Activated CD8-positive, alpha-beta memory T cell treated with anti-CD3 and anti-CD28 coated beads for 24 hours (primary cell): ENCODE data around the gene FAAP100.

Experiments used
- DNase-seq: peaks from one replicate; pipeline ENCODE4 v3.0.0-alpha.2; 2020

Gene FAAP100

GRCh38 chr17:81553018-81553615 lies 964 bp upstream of the FAAP100 start:
- DNase-seq, result peak; percentile 91

GRCh38 chr17:81551458-81552243 lies 502 bp downstream of the FAAP100 start:
- no peak for DNase-seq

GRCh38 chr17:81550830-81551457 lies 1.2 kb downstream of the FAAP100 start:
- no peak for DNase-seq

GRCh38 chr17:81550285-81550684 lies 1.9 kb downstream of the FAAP100 start:
- no peak for DNase-seq

DNA sequence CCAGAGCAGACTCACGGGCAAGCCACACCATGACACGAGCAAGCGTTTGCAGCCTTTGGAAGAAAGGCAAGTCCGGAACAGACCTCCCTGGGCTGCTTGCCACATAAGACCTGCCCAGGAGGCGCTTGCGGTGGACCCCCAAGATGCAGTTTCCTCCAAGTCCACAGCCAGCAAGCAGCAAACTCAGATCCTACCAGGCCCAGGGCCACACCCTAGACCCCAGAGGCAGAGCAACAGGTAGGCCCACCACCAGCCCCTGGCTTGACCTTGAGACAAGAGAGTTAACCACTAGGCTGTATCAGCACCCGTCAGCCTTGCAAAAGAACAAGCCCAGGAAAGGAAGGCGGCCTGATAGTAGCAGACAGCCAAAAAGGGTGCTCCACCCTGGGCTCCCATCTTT lies 2.3 kb downstream of the FAAP100 start:
- DNase-seq, result no peak

- DNase-seq, result no peak
Measured at GRCh38 chr17:81549031-81549557, 3.1 kb downstream of the FAAP100 start.

GRCh38 chr17:81547614-81547982 lies 4.6 kb downstream of the FAAP100 start:
- no peak for DNase-seq

DNA sequence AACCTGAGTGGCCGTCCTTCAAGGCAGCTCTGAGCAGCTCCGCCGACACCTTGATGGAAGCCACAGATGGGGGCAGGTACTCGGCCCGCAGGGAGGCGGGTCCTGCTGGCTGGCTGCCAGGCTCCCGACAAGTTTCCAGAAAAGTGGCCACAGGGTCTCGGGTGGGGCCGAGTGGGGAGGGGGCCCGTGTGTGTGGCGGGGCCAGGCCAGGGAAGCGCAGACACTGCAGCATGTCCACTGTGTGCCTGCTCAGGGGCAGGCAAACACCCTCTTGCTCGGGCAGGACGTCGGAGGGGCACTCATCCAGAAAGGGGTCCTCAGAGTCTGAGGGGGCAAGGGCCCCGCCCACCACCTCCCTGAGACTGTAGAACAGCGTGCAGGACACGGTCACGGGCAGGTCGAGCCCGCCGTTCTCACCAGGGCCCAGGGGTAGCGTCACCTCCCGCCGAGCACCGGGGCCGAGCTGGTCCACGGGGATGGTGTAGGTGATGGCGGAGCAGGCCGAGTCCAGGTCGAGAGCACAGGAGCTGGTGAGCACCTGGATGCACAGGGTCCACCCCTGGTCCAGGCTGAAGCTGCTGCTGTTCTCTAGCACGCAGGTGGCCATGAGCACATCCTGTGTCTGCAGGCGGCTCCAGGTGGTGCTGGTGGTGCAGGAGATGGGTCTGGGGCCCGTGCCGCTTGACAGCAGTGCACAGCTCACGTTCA lies 5.1 kb downstream of the FAAP100 start:
- no peak for DNase-seq

- no peak for DNase-seq
Measured at GRCh38 chr17:81545160-81545949, 6.8 kb downstream of the FAAP100 start.

DNA sequence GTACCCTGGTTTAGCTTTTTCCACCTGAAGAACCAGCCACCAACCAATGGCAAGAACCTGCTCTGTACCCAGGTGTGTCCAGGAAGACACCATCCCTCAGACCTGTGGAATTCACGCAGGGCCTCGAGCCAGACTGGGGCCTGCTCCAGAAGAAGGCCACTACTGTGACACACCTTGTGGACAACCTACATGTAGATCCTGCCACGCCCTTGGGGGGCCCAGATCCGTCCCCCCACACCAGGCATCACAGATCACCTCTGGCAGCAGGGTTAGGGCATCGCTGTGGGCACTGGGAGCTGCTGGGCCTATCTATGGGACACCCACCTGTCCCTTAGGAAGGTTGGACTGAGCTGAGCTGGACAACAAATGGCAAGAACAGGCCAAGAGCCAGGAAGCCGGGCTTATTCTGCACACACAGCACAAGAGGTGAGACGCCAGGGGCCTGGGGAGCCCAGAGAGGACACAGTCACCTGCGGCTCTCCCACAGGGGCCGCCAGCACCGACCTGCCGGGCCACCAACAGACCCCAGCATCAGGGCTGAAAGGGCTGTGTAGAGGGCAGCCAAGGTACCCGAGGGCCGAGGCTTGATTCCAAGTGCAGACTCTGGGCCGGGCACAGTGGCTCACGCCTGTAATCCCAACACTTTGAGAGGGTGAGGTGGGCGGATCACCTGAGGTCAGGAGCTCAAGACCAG lies 7.7 kb downstream of the FAAP100 start:
- no peak for DNase-seq

DNA sequence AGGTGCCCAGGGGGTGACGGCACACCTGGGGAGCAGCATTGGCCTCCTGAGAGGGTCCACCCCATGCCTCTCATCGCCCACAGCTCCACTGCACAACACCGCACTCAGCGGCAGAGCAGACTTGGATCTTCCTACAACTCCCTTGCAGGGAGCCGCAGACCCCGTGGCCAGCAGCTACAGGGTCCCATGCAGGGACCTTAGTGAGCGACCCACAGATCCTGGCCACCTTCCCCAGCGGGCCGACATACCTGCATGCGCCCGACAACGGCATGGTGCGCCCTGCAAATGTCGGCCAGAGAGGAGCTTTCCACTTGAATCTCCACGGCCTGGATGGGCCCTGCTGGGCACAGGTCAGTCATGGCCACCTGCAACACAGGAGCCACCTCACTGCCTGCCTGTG lies 8.4 kb downstream of the FAAP100 start:
- DNase-seq, result no peak

DNA sequence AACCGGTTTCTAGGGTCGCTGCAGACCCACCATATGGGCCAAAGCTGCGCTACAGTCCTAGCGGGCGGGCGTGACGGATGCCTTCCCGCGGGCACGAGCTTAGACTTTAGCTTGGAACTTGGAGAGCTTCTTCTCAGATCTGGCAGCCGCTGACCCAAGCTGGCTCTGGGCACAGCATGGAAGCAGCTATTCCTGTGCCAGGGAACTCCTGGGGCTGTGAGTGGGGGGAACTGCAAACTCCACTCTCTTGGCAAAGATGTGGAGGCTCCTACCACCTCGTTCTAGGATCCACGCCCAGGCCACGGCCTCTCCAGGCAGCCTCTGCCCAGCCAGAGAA lies 8.8 kb downstream of the FAAP100 start:
- DNase-seq, result no peak

- DNase-seq, result no peak
Measured at GRCh38 chr17:81542431-81543338, 9.5 kb downstream of the FAAP100 start.

GRCh38 chr17:81541123-81541522 lies 11.0 kb downstream of the FAAP100 start:
- DNase-seq, result no peak

DNA sequence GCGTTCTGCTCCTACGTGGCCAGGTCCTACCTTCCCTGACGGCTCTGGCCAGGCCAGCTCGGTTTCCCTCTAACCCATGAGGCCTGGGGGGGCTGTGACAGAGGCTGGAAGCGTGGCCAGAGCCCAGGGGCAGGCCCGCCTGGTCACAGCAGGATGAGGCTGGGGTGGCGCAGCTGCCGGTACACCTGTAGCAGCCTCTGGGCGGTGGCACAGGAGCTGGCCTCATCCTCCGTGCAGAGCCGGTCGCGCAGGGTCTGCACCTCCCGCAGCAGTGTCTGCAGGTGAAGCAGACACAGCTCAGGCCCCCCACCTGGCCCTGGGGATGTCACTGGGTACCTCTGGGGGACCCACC lies 11.5 kb downstream of the FAAP100 start:
- no peak for DNase-seq

GRCh38 chr17:81539961-81540675 lies 12.0 kb downstream of the FAAP100 start:
- no peak for DNase-seq

- no peak for DNase-seq
Measured at GRCh38 chr17:81539571-81539900, 12.6 kb downstream of the FAAP100 start.

GRCh38 chr17:81538651-81539570 lies 13.2 kb downstream of the FAAP100 start:
- DNase-seq, result no peak

DNA sequence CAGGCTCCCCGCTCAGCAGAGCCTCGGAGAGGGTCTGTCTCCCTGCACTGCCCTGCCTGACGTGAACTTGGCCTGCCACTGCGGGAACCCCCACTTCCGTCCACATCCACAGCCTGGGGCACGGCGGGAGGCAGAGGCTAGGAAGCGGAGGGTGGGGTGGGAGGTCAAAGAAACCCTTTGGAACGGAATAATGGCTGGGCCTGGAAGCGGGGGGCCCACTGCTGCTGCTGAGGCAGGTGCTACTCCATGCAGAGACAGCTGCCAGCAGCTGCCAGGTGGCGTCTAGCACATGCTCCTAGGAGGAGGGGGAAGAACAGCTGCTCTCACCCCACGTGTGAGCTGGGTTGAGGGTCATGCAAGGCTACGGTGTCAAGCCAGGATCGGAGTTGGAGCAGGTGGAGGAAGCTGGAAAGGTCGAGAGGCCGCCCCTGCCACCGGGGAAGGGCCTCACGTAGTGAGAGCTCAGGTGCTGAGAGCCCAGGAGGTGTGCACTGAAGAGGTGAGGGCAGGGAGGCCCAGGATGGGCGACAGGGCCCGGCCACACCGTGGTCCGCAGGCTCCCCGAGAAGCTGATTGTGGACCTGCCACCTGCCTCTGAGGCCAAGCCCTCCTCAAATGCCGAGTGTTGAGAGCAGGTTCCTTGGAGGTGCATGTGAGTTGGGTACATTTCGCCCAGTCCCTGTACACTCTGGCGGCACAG lies 14.1 kb downstream of the FAAP100 start:
- DNase-seq, result no peak
